GM18505 (cell line): Measurements from ENCODE around the gene MSH6.
A peak's percentile ranks its signal among the peaks of the same experiment; 100 is the strongest.

Experiments used
- ATAC-seq: cut with Tn5 transposase; IDR thresholded peaks from one replicate; pipeline ENCODE4 v1.9.1; 2021; ENCODE audit not compliant: unreplicated experiment
- POLR2A ChIP-seq: IDR thresholded peaks from 4 replicates; pipeline ENCODE4 v1.6.1; 2011; ENCODE audit warnings: borderline replicate concordance; ENCODE audit not compliant: insufficient read depth, insufficient read length; ENCODE audit errors: extremely low read depth

The MSH6 gene

DNA sequence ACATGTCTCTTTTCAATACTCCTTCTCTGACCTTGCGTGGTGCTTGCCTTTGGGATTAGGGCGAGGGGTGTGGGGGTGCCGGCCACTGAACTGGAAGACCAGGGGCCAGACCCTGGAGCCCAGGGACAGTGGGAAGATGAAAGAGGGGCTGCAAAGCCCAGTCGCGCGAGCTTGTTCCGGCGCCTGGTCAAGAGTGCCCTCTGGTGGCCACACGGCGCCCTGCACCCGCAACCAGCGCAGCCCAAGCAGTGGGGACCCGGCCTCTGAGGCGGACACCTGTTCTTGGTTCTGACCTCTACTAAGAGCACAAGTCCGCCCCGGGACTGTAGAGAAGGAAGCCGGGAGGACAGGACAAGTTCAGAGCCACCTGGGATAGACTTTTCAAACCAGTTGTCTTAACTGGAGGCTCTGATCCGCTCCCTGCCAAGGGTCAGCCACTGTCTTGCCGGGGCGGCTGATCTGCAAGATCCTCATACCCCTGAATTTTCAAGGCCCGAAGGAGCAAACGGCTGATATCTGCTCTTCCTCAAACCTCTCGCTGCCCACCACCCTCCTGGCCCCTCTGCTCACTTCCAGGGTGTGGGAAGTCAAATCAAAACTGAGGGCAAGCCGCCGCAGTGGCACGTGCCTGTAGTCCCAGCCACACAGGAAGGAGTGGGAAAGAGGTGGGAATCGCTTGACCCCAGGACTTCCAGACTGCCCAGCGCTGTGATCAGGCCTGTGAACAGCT lies 14.9 kb upstream of the MSH6 start:
- peak; percentile 66 for ATAC-seq
- no peak for TF ChIP-seq POLR2A

DNA sequence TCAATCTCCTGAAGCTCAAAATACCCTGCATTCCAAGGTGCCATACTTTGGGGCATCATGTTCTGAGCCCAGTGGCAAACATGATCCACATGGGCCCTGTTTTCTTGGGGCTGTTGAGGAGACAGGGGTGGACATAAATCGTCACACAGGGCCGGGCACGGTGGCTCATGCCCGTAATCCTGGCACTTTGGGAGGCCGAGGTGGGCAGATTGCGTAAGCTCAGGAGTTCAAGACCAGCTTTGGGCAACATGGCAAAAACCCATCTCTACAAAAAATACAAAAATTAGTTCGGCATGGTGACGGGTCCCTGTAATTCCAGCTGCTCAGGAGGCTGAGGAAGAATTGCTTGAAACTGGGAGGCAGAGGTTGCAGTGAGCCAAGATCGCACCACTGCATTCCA lies 13.6 kb upstream of the MSH6 start:
- TF ChIP-seq POLR2A: no peak
- ATAC-seq: no peak

DNA sequence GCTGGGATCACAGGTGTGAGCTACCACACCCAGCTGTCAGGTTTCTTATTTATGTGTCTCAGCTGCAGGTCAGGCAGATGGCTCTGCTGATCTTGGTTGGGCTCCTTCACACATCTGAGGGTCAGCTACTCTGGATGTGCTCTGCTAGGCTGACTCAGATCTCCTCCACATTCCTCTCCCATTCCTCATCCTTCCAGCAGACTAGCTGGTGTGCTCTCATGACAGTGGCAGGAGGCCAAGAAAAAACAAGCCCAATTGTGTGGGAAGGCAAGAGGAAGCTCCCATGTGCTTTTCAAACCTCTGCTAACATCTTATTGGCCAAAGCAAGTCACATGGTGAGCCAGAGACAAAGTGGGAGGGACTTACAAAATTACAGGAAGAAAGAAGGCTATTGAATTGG lies 11.7 kb upstream of the MSH6 start:
- no peak for TF ChIP-seq POLR2A
- ATAC-seq: no peak

- TF ChIP-seq POLR2A: no peak
- no peak for ATAC-seq
Observed at GRCh38 chr2:47772343-47772742, 10.6 kb upstream of the MSH6 start.

DNA sequence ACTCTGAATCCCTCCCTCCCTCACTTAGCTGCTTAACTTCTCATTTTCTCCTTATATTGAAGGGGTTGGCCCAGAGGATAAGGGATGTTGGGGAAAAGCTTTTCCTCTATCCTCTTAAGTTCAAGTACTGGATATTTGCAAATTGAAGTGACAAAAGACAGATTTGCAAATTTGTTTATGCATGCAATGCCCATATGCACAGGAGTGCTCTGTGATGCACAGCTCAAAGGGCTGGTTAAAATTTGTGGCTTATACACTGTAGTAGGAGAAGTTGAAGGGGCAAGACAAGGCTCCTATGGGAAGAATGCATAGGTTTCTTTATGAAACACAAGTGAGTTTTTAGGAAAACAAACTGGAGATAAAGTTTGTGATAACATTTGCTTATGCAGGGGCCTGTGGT lies 8.4 kb upstream of the MSH6 start:
- TF ChIP-seq POLR2A: no peak

DNA sequence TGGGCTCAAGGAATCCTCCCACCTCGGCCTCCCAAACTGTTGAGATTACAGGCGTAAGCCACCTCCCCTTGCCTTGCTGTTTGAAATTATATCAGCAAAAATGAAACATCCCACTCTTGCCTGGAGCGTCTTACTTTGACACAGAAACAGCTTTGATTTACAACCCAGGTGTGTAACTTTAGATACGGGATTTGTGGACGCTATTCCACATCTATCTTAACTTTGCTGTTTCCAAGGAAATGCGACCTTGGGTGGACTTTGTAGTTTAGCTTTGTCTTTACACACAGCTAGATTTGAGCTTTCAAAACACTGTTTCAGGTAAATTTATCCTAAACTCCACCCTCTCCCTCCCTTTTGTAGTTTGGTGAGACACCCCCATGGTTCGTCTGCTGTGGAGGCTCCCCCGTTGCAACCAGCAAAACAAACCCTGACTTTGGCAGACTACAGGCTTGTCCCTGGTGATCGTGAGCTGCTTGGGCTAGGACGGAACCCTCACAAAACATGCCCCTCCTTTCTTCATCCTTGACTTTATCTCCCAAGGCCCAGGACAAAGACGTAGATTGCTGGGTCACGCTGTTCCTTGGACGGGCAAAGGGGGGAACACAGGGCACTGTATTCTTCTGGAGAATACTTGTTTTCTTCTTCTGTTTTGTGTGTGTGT lies 5.5 kb upstream of the MSH6 start:
- no peak for TF ChIP-seq POLR2A
- ATAC-seq: no peak

More for the DNA sequence above, 8.4 kb upstream of the MSH6 start:
- ATAC-seq: no peak

GRCh38 chr2:47778698-47779425 lies 4.1 kb upstream of the MSH6 start:
- no peak for TF ChIP-seq POLR2A
- no peak for ATAC-seq

- no peak for ATAC-seq
- TF ChIP-seq POLR2A: no peak
Observed at GRCh38 chr2:47779426-47779790, 3.5 kb upstream of the MSH6 start.

DNA sequence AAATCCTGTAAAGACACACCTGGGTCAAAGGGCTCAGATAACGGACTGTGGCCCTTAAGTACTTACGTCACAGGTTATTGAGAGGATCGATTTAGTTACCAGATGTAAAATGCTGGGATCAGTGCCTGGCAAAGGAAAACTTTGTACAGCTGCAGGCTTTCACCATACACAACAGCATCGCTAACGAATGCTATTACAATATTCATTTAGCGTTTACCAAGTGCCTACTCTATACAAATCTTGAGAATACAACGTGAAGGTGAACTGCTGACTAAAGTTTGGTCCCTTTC lies 619 bp upstream of the MSH6 start:
- TF ChIP-seq POLR2A: no peak
- peak; percentile 1 for ATAC-seq

- TF ChIP-seq POLR2A: no peak
- ATAC-seq: peak; percentile 29
Observed at GRCh38 chr2:47783486-47784351, 774 bp downstream of the MSH6 start.

GRCh38 chr2:47784352-47784851 lies 1.5 kb downstream of the MSH6 start:
- no peak for TF ChIP-seq POLR2A

GRCh38 chr2:47785986-47786385 lies 3.0 kb downstream of the MSH6 start:
- no peak for ATAC-seq
- no peak for TF ChIP-seq POLR2A

More at GRCh38 chr2:47784352-47784851, 1.5 kb downstream of the MSH6 start:
- ATAC-seq: no peak
